Mesendoderm (in vitro differentiated cells): ENCODE measurements around the gene PRPS1.

Source experiments
- DNase-seq: peaks from one replicate; pipeline ENCODE4 v3.0.0; 2013
- H2AK5ac ChIP-seq: 2 replicates; pipeline ENCODE4 v1.6.1; 2013; ENCODE audit warnings: low read length, inconsistent platforms
- H2BK120ac ChIP-seq: 2 replicates; pipeline ENCODE4 v1.6.1; 2013; ENCODE audit warnings: low read depth, mild to moderate bottlenecking, low read length, moderate library complexity, mixed read lengths
- H2BK15ac ChIP-seq: replicated peaks from 2 replicates; pipeline ENCODE4 v1.6.1; 2013; ENCODE audit warnings: low read depth, mild to moderate bottlenecking, moderate library complexity
- H2BK5ac ChIP-seq: 2 replicates; pipeline ENCODE4 v1.6.1; 2013; ENCODE audit warnings: low read length, inconsistent platforms
- H3K18ac ChIP-seq: 2 replicates; pipeline ENCODE4 v1.6.1; 2013; ENCODE audit warnings: mild to moderate bottlenecking, low read length, mixed read lengths
- H3K23ac ChIP-seq: one replicate; pipeline ENCODE4 v1.6.1; 2013; ENCODE audit warnings: low read length
- H3K27ac ChIP-seq: 2 replicates; pipeline ENCODE4 v1.5.1; 2013; ENCODE audit warnings: low read depth, mild to moderate bottlenecking, inconsistent platforms, low read length, moderate library complexity
- H3K27me3 ChIP-seq: 2 replicates; pipeline ENCODE4 v1.6.1; 2013; ENCODE audit warnings: low read length, control low read depth, mild to moderate bottlenecking, inconsistent platforms; ENCODE audit not compliant: insufficient read depth, poor library complexity
- H3K36me3 ChIP-seq: 2 replicates; pipeline ENCODE4 v1.6.1; 2013; ENCODE audit warnings: low read length, inconsistent platforms; ENCODE audit not compliant: control insufficient read depth, insufficient read depth
- H3K4ac ChIP-seq: one replicate; pipeline ENCODE4 v1.6.1; 2013; ENCODE audit warnings: low read depth, mild to moderate bottlenecking, low read length, moderate library complexity
- H3K4me1 ChIP-seq: 2 replicates; pipeline ENCODE4 v1.6.1; 2013; ENCODE audit warnings: low read depth, low read length, inconsistent platforms; ENCODE audit not compliant: control insufficient read depth
- H3K4me2 ChIP-seq: 2 replicates; pipeline ENCODE4 v1.6.1; 2013; ENCODE audit warnings: low read length
- H3K4me3 ChIP-seq: 2 replicates; pipeline ENCODE4 v1.5.1; 2013; ENCODE audit warnings: mild to moderate bottlenecking, low read length
- H3K56ac ChIP-seq: one replicate; pipeline ENCODE4 v1.6.1; 2013; ENCODE audit warnings: low read length
- H3K79me1 ChIP-seq: 2 replicates; pipeline ENCODE4 v1.6.1; 2013; ENCODE audit warnings: low read length, inconsistent platforms
- H3K79me2 ChIP-seq: 2 replicates; pipeline ENCODE4 v1.6.1; 2013; ENCODE audit warnings: mild to moderate bottlenecking, low read length; ENCODE audit not compliant: control insufficient read depth, insufficient read depth
- H3K9ac ChIP-seq: 2 replicates; pipeline ENCODE4 v1.6.1; 2013; ENCODE audit warnings: low read length, inconsistent platforms
- H4K5ac ChIP-seq: one replicate; pipeline ENCODE4 v1.6.1; 2013; ENCODE audit warnings: low read length
- H4K8ac ChIP-seq: one replicate; pipeline ENCODE4 v1.6.1; 2013; ENCODE audit warnings: low read depth, mild to moderate bottlenecking, control low read depth, low read length, moderate library complexity
- WGBS: extraction: QIAGEN DNeasy Blood & Tissue Kit; methylation state at CpG from one replicate; pipeline ENCODE4 v1.1.7; 2013; ENCODE audit warnings: low lambda C conversion rate, missing lambda C conversion rate; ENCODE audit not compliant: insufficient coverage; ENCODE audit errors: extremely low coverage; 5-methylcytosine and 5-hydroxymethylcytosine counted together

Gene PRPS1

GRCh38 chrX:107630031-107630689 lies 1.9 kb downstream of the PRPS1 start:
- DNase-seq = peak; percentile 55
- no peak overlapping the region for H2AK5ac ChIP-seq

GRCh38 chrX:107632346-107632745 lies 4.0 kb downstream of the PRPS1 start:
- Histone ChIP-seq H3K79me1 (no peaks in the 10 kb centered on the region), H3K36me3 (no peaks in the 10 kb centered on the region), H3K4me3 (no peak overlapping the region), H4K5ac (no peak overlapping the region), H3K18ac (no peak overlapping the region), H3K9ac (no peak overlapping the region), H3K4me1 (no peaks in the 10 kb centered on the region), H2BK120ac (no peak overlapping the region), H3K4me2 (no peak overlapping the region), H3K27ac (no peak overlapping the region), H2AK5ac (no peak overlapping the region), H3K4ac (no peak overlapping the region), H3K27me3 (no peaks in the 10 kb centered on the region), H3K23ac (no peak overlapping the region), H4K8ac (no peak overlapping the region), H2BK15ac (no peak overlapping the region), H2BK5ac (no peak overlapping the region), H3K79me2 (peaks cover 30% of the 10 kb centered on the region), H3K56ac (no peak overlapping the region)
- WGBS = no CpG with 5 or more reads among the region's 1 CpG
- DNase-seq = no peak

More at GRCh38 chrX:107630031-107630689, 1.9 kb downstream of the PRPS1 start:
- Histone ChIP-seq H3K79me1 (no peaks in the 10 kb centered on the region), H3K23ac (no peak overlapping the region), H3K27ac (no peak overlapping the region), H3K56ac (no peak overlapping the region), H3K4ac (no peak overlapping the region), H2BK5ac (no peak overlapping the region), H3K36me3 (no peaks in the 10 kb centered on the region), H2BK120ac (no peak overlapping the region), H3K4me3 (no peak overlapping the region), H3K4me2 (no peak overlapping the region), H4K8ac (no peak overlapping the region), H3K4me1 (no peaks in the 10 kb centered on the region), H3K79me2 (peaks cover 27% of the 10 kb centered on the region), H2BK15ac (no peak overlapping the region), H4K5ac (no peak overlapping the region), H3K18ac (no peak overlapping the region), H3K9ac (peak overlapping the region; percentile 40), H3K27me3 (no peaks in the 10 kb centered on the region)
- WGBS = no CpG with 5 or more reads among the region's 3 CpGs

GRCh38 chrX:107646735-107647134 lies 18.4 kb downstream of the PRPS1 start:
- no peaks in the 10 kb centered on the region for H3K4me1 ChIP-seq
- no peak overlapping the region for H4K8ac ChIP-seq
- no peak overlapping the region for H3K4me3 ChIP-seq
- no peak overlapping the region for H4K5ac ChIP-seq
- no peak overlapping the region for H3K23ac ChIP-seq
- H3K56ac ChIP-seq = no peak overlapping the region
- no peak for DNase-seq
- no peak overlapping the region for H3K27ac ChIP-seq
- H2BK5ac ChIP-seq = no peak overlapping the region
- no peaks in the 10 kb centered on the region for H3K79me2 ChIP-seq
- H3K27me3 ChIP-seq = no peaks in the 10 kb centered on the region
- H3K4me2 ChIP-seq = no peak overlapping the region
- no peaks in the 10 kb centered on the region for H3K79me1 ChIP-seq
- no peaks in the 10 kb centered on the region for H3K36me3 ChIP-seq
- H2BK120ac ChIP-seq = no peak overlapping the region
- no peak overlapping the region for H2BK15ac ChIP-seq
- no peak overlapping the region for H2AK5ac ChIP-seq
- no peak overlapping the region for H3K4ac ChIP-seq
- no CpG with 5 or more reads among the region's 2 CpGs for WGBS
- no peak overlapping the region for H3K9ac ChIP-seq
- no peak overlapping the region for H3K18ac ChIP-seq

GRCh38 chrX:107648332-107648731 lies 20.0 kb downstream of the PRPS1 start:
- Histone ChIP-seq H3K56ac (no peak overlapping the region), H3K27ac (no peak overlapping the region), H3K79me1 (no peaks in the 10 kb centered on the region), H3K9ac (no peak overlapping the region), H2AK5ac (no peak overlapping the region), H3K4ac (no peak overlapping the region), H3K4me2 (no peak overlapping the region), H3K27me3 (no peaks in the 10 kb centered on the region), H4K5ac (no peak overlapping the region), H4K8ac (no peak overlapping the region), H3K18ac (no peak overlapping the region), H2BK15ac (no peak overlapping the region), H2BK5ac (no peak overlapping the region), H3K23ac (no peak overlapping the region), H2BK120ac (no peak overlapping the region), H3K79me2 (no peaks in the 10 kb centered on the region), H3K36me3 (no peaks in the 10 kb centered on the region), H3K4me3 (no peak overlapping the region), H3K4me1 (no peaks in the 10 kb centered on the region)
- no CpG with 5 or more reads among the region's 4 CpGs for WGBS
- DNase-seq = no peak

GRCh38 chrX:107654566-107654871 lies 26.2 kb downstream of the PRPS1 start:
- no peak overlapping the region for H4K8ac ChIP-seq
- H3K36me3 ChIP-seq = no peaks in the 10 kb centered on the region
- peak overlapping the region; percentile 17 for H3K56ac ChIP-seq
- H3K4me3 ChIP-seq = no peak overlapping the region
- no peak overlapping the region for H2AK5ac ChIP-seq
- no peaks in the 10 kb centered on the region for H3K27me3 ChIP-seq
- H3K4ac ChIP-seq = no peak overlapping the region
- H3K23ac ChIP-seq = no peak overlapping the region
- H3K4me1 ChIP-seq = no peaks in the 10 kb centered on the region
- H3K79me1 ChIP-seq = no peaks in the 10 kb centered on the region
- no peaks in the 10 kb centered on the region for H3K79me2 ChIP-seq
- H2BK120ac ChIP-seq = no peak overlapping the region
- no peak overlapping the region for H3K27ac ChIP-seq
- H3K18ac ChIP-seq = no peak overlapping the region
- H2BK5ac ChIP-seq = no peak overlapping the region
- no peak overlapping the region for H3K4me2 ChIP-seq
- DNase-seq = no peak
- H2BK15ac ChIP-seq = no peak overlapping the region
- no peak overlapping the region for H4K5ac ChIP-seq
- no peak overlapping the region for H3K9ac ChIP-seq
- no CpG with 5 or more reads among the region's 2 CpGs for WGBS
